PC-9 (cell line): ENCODE data around the gene HNRNPA2B1.

Source experiments
- EZH2 ChIP-seq: fragments of 200-600 bp; sonication (generic); IDR thresholded peaks from 2 replicates; pipeline ENCODE4 v1.8.0; 2017; ENCODE audit warnings: antibody characterized with exemption, low read depth
- TF ChIP-seq, protein P1 (sequence below): fragments of 200-600 bp; sonication (generic); conservative IDR thresholded peaks from 2 replicates; pipeline ENCODE4 v1.6.1; 2017; ENCODE audit warnings: mixed run types, antibody characterized with exemption, mild to moderate bottlenecking, moderate library complexity

DNA sequence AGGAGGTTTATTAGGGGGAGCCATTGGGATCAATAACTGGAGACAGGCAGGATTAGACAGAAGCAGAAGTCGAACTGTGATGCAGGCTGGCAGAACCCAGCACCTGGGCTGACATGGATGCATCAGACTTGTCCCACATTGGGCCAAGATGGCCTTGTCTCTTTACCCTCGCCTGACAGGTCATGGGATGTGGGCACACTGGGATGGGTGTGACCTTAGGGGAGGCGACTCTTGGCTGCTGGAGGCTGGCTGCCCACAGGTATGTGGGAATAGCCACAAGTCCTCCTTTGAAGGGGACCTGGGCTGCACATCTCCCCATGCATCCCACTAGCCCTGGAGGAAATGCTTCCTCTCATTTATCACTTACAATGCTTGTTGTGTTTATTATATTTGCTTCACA, 31.3 kb downstream of the HNRNPA2B1 start:
- TF ChIP-seq EZH2, result no peak
- TF ChIP-seq, protein P1, sequence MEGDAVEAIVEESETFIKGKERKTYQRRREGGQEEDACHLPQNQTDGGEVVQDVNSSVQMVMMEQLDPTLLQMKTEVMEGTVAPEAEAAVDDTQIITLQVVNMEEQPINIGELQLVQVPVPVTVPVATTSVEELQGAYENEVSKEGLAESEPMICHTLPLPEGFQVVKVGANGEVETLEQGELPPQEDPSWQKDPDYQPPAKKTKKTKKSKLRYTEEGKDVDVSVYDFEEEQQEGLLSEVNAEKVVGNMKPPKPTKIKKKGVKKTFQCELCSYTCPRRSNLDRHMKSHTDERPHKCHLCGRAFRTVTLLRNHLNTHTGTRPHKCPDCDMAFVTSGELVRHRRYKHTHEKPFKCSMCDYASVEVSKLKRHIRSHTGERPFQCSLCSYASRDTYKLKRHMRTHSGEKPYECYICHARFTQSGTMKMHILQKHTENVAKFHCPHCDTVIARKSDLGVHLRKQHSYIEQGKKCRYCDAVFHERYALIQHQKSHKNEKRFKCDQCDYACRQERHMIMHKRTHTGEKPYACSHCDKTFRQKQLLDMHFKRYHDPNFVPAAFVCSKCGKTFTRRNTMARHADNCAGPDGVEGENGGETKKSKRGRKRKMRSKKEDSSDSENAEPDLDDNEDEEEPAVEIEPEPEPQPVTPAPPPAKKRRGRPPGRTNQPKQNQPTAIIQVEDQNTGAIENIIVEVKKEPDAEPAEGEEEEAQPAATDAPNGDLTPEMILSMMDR, result no peak
